GM12878 (cell line): Measurements from ENCODE around the gene CDKN3. TPM values are rescaled to one million over a fixed set of nuclear protein-coding genes. Genes with fewer than 3 reads are reported as not detected.

ENCODE experiments used
- ATAC-seq: fragments of 200-7000 bp; cut with Tn5 transposase; 3 replicates; pipeline ENCODE4 v1.9.1; 2020; ENCODE audit warnings: mild to moderate bottlenecking, moderate library complexity
- BruUV-seq: library from RNA; stranded (reverse); fragments of 400-500 nt; replicated peaks from 2 replicates; lab custom pipeline; 2021; lab: Mats Ljungman, UMichigan
- CTCF ChIA-PET: fragments of 300-600 bp; sonication (Branson Sonifier 250); formaldehyde crosslinking; extraction: SDS; loops from one replicate; lab custom pipeline; 2021; ENCODE audit warnings: inconsistent platforms; lab: Yijun Ruan, JAX
- POLR2A ChIA-PET: fragments of 350-600 bp; formaldehyde crosslinking; extraction: SDS; loops from one replicate; lab custom pipeline; 2021; ENCODE audit warnings: inconsistent platforms; lab: Charles Lee
- RAD21 ChIA-PET: fragments of 300-600 bp; sonication (Branson Sonifier 250); formaldehyde crosslinking; loops from one replicate; lab custom pipeline; 2023; ENCODE audit warnings: antibody characterized with exemption; ENCODE audit not compliant: unreplicated experiment; lab: Charles Lee
- SMC1A ChIA-PET: fragments of 300-600 bp; sonication (Branson Sonifier 250); formaldehyde crosslinking; loops from one replicate; lab custom pipeline; 2023; ENCODE audit not compliant: unreplicated experiment, uncharacterized antibody; lab: Charles Lee
- DNase-seq: peaks from one replicate; pipeline ENCODE4 v3.0.0-alpha.2; 2011; ENCODE audit warnings: low read depth, low spot score
- FAIRE-seq: peaks from 3 replicates; lab custom pipeline; 2011; peaks lifted over from hg19 to GRCh38; lab: Jason Lieb, UNC
- H2AFZ ChIP-seq: 2 replicates; pipeline ENCODE4 v1.6.0; 2011; ENCODE audit warnings: low read depth, low read length, control low read depth; ENCODE audit not compliant: control insufficient read depth
- H3K27ac ChIP-seq: 2 replicates; pipeline ENCODE4 v1.5.1; 2011; ENCODE audit warnings: control low read depth; ENCODE audit not compliant: control insufficient read depth, insufficient read depth
- H3K27me3 ChIP-seq, 2 experiments: replicated peaks in 1 of 2; 2 replicates each; pipeline versions ENCODE4 v1.6.0 to v1.6.1; 2011; ENCODE audit warnings: low read length in 1 of 2; ENCODE audit not compliant: control insufficient read depth in 2 of 2, insufficient read depth in 2 of 2
- H3K36me3 ChIP-seq, 2 experiments: 2 replicates each; pipeline ENCODE4 v1.5.1; 2011; ENCODE audit warnings: low read length in 1 of 2; ENCODE audit not compliant: control insufficient read depth in 2 of 2, insufficient read depth in 2 of 2
- H3K4me1 ChIP-seq: 2 replicates; pipeline ENCODE4 v1.6.1; 2011; ENCODE audit warnings: mild to moderate bottlenecking, low read length, moderate library complexity, mixed read lengths; ENCODE audit not compliant: control insufficient read depth, insufficient read depth
- H3K4me2 ChIP-seq: 2 replicates; pipeline ENCODE4 v1.6.0; 2011; ENCODE audit warnings: control low read depth; ENCODE audit not compliant: control insufficient read depth, insufficient read depth
- H3K4me3 ChIP-seq: fragments of 200-600 bp; sonication (generic); 2 replicates; pipeline ENCODE4 v1.5.1; 2016
- H3K79me2 ChIP-seq: 2 replicates; pipeline ENCODE4 v1.6.0; 2011; ENCODE audit warnings: low read length; ENCODE audit not compliant: control insufficient read depth, insufficient read depth
- H3K9ac ChIP-seq: 2 replicates; pipeline ENCODE4 v1.8.0; 2011; ENCODE audit warnings: low read length, control low read depth, mixed read lengths; ENCODE audit not compliant: control insufficient read depth, insufficient read depth
- H3K9me3 ChIP-seq: replicated peaks from 3 replicates; pipeline ENCODE4 v1.5.1; 2011; ENCODE audit warnings: mild to moderate bottlenecking, low read length; ENCODE audit not compliant: control insufficient read depth, insufficient read depth
- H4K20me1 ChIP-seq: 2 replicates; pipeline ENCODE4 v1.6.0; 2011; ENCODE audit not compliant: control insufficient read depth, insufficient read depth
- ZBED1 ChIP-seq: IDR thresholded peaks from 2 replicates; pipeline ENCODE4 v1.6.1; 2016; ENCODE audit warnings: borderline replicate concordance
- ZNF592 ChIP-seq: fragments of 450-650 bp; IDR thresholded peaks from 2 replicates; pipeline ENCODE4 v1.6.1; 2017; ENCODE audit warnings: mild to moderate bottlenecking, moderate library complexity
- WGBS: methylation state at CpG from one replicate; pipeline ENCODE4 v1.1.6; 2016; ENCODE audit warnings: low lambda C conversion rate; ENCODE audit not compliant: insufficient replicate concordance, insufficient coverage; ENCODE audit errors: missing lambda C conversion rate; 5-methylcytosine and 5-hydroxymethylcytosine counted together
- in situ Hi-C: fragments of 300-500 bp; cut with MboI; formaldehyde crosslinking; loops from 9 replicates; pipeline ENCODE4 v1.14.3; 2018; ENCODE audit warnings: mixed read lengths
- intact Hi-C: fragments of 100-400 bp; cut with micrococcal nuclease; formaldehyde crosslinking; loops from one replicate; pipeline ENCODE4 v1.14.2; 2022; ENCODE audit not compliant: unreplicated experiment
- polyA plus RNA-seq, 11 experiments: library from polyadenylated mRNA; depleted of rRNA in 4 of 11; unstranded in 6 of 11; stranded (reverse) in 5 of 11; fragments of >200 nt; fragmentation: Nextera tagmentation in 4 of 11; fragmentation: Illumina TruSeq in 1 of 11; extraction: Ambion mirVana in 4 of 11; extraction: Trizol in 1 of 11; gene quantifications; 1 replicate in 1 of 11; 2 replicates in 10 of 11; pipeline versions ENCODE4 v1.2.1 to v1.2.3, GENCODE V29; 2011 to 2016; ENCODE audit warnings: inconsistent platforms in 2 of 11, missing spikeins in 2 of 11, low read depth in 1 of 11
- total RNA-seq, 4 experiments: library from RNA; depleted of rRNA in 3 of 4; stranded (reverse); fragments of >200 nt in 3 of 4; fragmentation: Illumina TruSeq in 1 of 4; extraction: Trizol in 1 of 4; gene quantifications; 2 replicates each; pipeline versions ENCODE4 v1.2.1 to v1.2.3, GENCODE V29; 2013 to 2021

The CDKN3 gene
- total and polyA plus RNA-seq, 10 of the 15 experiments (the other 5 are each of a cell fraction or from before 2014, with no cell fraction given) = 54.9 to 197 (median 111) TPM

GRCh38 chr14:54444681-54445080 lies 47.9 kb downstream of the CDKN3 start:
- no peak overlapping the region for H3K4me2 ChIP-seq
- no peaks in the 10 kb centered on the region; the same call in 1 of the 2 replicates for H3K4me1 ChIP-seq
- no peaks in the 10 kb centered on the region for H3K27me3 ChIP-seq
- ChIA-PET SMC1A (no interaction called here), CTCF (interaction anchor here (1.5 kb wide), 1 partner anchor 10 kb away, joined by 5 read pairs; no protein-coding TSS in a partner anchor), RAD21 (no interaction called here), POLR2A (interaction anchor here (1.4 kb wide), 1 partner anchor 48 kb away, joined by 5 read pairs; the partner anchor contains the start of gene CDKN3)
- intact Hi-C loops = no loop called here
- no peaks in the 10 kb centered on the region for H3K36me3 ChIP-seq
- in situ Hi-C loops = no loop called here
- no peak overlapping the region for H3K9ac ChIP-seq
- DNase-seq = no peak
- no peak for ATAC-seq
- no peak overlapping the region for H2AFZ ChIP-seq
- H3K27ac ChIP-seq = no peak overlapping the region
- no peak for FAIRE-seq
- peaks cover 14% of the 10 kb centered on the region for H3K79me2 ChIP-seq
- H3K9me3 ChIP-seq = no peaks in the 10 kb centered on the region; the same call in 2 of the 3 replicates
- TF ChIP-seq ZBED1 = no peak
- no peak for TF ChIP-seq ZNF592
- BruUV-seq = no TSS peak
- H3K4me3 ChIP-seq = no peak overlapping the region
- H4K20me1 ChIP-seq = no peaks in the 10 kb centered on the region
- WGBS = 58% methylated on average over 7 of the region's 7 CpGs
